A673 (cell line): ENCODE measurements around the gene CSNK1G2. TPM values are rescaled to one million over a fixed set of nuclear protein-coding genes. Genes with fewer than 3 reads are reported as not detected.

Experiments used
- BruUV-seq: library from RNA; stranded (reverse); fragments of 400-500 nt; replicated peaks from 2 replicates; lab custom pipeline; 2021; lab: Mats Ljungman, UMichigan
- CTCF ChIA-PET: fragments of 300-600 bp; sonication (Branson Sonifier 250); formaldehyde crosslinking; loops from one replicate; lab custom pipeline; 2022; ENCODE audit warnings: antibody characterized with exemption; lab: Charles Lee
- POLR2A ChIA-PET: fragments of 300-600 bp; sonication (Branson Sonifier 250); formaldehyde crosslinking; loops from one replicate; lab custom pipeline; 2022; ENCODE audit warnings: antibody characterized with exemption; ENCODE audit not compliant: low non-redundant PET; lab: Charles Lee
- DNase-seq: peaks from one replicate; pipeline ENCODE4 v3.0.0-alpha.2; 2015; ENCODE audit warnings: low spot score
- H3K27ac ChIP-seq: fragments of 200-600 bp; sonication (generic); 2 replicates; pipeline ENCODE4 v1.5.1; 2016; ENCODE audit warnings: mixed run types, low read depth, mild to moderate bottlenecking, mixed read lengths, antibody characterized with exemption, low read length; ENCODE audit not compliant: poor library complexity, severe bottlenecking
- H3K27me3 ChIP-seq: fragments of 200-600 bp; sonication (generic); replicated peaks from 2 replicates; pipeline ENCODE4 v1.6.1; 2017; ENCODE audit warnings: mixed run types, low read depth, mild to moderate bottlenecking, mixed read lengths, antibody characterized with exemption, low read length; ENCODE audit not compliant: insufficient read depth, poor library complexity
- H3K36me3 ChIP-seq: fragments of 200-600 bp; sonication (generic); 2 replicates; pipeline ENCODE4 v1.6.1; 2016; ENCODE audit warnings: mixed run types, mild to moderate bottlenecking, mixed read lengths, antibody characterized with exemption, low read length; ENCODE audit not compliant: insufficient read depth, poor library complexity, severe bottlenecking
- H3K4me1 ChIP-seq: fragments of 200-600 bp; sonication (generic); 2 replicates; pipeline ENCODE4 v1.6.1; 2017; ENCODE audit warnings: mixed run types, mild to moderate bottlenecking, mixed read lengths, antibody characterized with exemption, low read length; ENCODE audit not compliant: insufficient read depth, poor library complexity, severe bottlenecking
- H3K4me3 ChIP-seq: fragments of 200-600 bp; sonication (generic); 2 replicates; pipeline ENCODE4 v1.5.1; 2016; ENCODE audit warnings: low read depth, mixed run types, mild to moderate bottlenecking, mixed read lengths, low read length; ENCODE audit not compliant: poor library complexity, severe bottlenecking
- H3K9me3 ChIP-seq: fragments of 200-600 bp; sonication (generic); 2 replicates; pipeline ENCODE4 v1.6.1; 2016; ENCODE audit warnings: mixed run types, low read depth, mild to moderate bottlenecking, mixed read lengths, antibody characterized with exemption, low read length; ENCODE audit not compliant: poor library complexity, severe bottlenecking
- EZH2 ChIP-seq: fragments of 200-600 bp; sonication (generic); IDR thresholded peaks from 2 replicates; pipeline ENCODE4 v1.6.1; 2017; ENCODE audit warnings: borderline replicate concordance, low read depth, mild to moderate bottlenecking, mixed read lengths, antibody characterized with exemption, low read length; ENCODE audit not compliant: poor library complexity, severe bottlenecking
- intact Hi-C: fragments of 100-400 bp; cut with micrococcal nuclease; formaldehyde crosslinking; loops from one replicate; pipeline ENCODE4 v1.10.0; 2022; ENCODE audit not compliant: unreplicated experiment
- total RNA-seq: library from RNA; stranded (reverse); gene quantifications from 2 replicates; pipeline ENCODE4 v1.2.3, GENCODE V29; 2021
- TF ChIP-seq, protein P1 (sequence below): fragments of 300-800, 200-600 bp; sonication (generic); conservative IDR thresholded peaks from 2 replicates; pipeline ENCODE4 v1.5.1; 2017; ENCODE audit warnings: low read depth, mild to moderate bottlenecking, antibody characterized with exemption, low read length, moderate library complexity, mixed read lengths

Gene CSNK1G2
- total RNA-seq, 1 experiment from 2014 or later = 108 TPM

DNA sequence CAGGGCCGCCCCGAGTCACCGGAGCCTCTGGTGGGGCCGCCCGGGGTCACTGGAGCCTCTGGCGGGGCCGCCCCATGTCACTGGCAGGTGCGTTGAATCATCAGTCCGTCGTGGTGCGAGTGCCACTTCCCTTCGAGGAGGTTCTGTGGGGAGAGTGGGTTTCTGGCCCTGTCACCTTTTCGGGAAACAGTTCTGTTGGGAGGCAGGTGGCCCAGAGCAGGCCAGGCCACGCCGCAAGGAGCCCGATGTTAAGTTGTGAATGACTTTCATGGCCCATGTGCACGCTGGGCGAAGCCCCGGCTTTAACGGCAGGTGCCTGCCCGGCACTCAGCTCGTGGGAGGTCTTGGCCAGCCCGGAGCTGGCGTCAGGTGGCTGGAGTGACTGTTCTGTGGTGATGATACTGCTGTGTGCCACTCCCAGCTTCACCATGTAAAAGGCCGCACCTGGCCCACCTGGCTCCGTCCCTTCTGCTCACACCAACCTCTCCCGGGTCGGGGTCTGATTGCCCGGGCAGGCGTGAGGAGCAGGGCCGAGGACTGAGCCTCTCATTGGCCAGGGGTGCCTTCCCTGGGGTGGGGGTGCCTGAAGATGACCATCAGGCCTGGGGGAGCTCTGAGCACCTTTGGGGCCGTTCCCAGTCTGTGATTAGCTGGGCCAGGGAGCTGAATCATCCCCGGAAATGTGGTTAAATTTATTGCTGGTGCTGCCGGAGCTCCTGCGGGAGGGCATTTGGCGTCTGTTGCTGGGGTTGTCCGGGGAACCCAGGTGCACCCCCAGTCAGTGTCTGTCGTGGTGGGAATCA lies 29.2 kb downstream of the CSNK1G2 start:
- POLR2A ChIA-PET = no interaction called here
- intact Hi-C loops = no loop called here
- H3K4me3 ChIP-seq = no peak overlapping the region
- peaks cover 17% of the 10 kb centered on the region for H3K36me3 ChIP-seq
- H3K4me1 ChIP-seq = peaks cover 5% of the 10 kb centered on the region
- CTCF ChIA-PET = interaction anchor here (0.8 kb wide), 1 partner anchor 27 kb away, joined by 3 read pairs; no protein-coding TSS in a partner anchor
- TF ChIP-seq, protein P1, sequence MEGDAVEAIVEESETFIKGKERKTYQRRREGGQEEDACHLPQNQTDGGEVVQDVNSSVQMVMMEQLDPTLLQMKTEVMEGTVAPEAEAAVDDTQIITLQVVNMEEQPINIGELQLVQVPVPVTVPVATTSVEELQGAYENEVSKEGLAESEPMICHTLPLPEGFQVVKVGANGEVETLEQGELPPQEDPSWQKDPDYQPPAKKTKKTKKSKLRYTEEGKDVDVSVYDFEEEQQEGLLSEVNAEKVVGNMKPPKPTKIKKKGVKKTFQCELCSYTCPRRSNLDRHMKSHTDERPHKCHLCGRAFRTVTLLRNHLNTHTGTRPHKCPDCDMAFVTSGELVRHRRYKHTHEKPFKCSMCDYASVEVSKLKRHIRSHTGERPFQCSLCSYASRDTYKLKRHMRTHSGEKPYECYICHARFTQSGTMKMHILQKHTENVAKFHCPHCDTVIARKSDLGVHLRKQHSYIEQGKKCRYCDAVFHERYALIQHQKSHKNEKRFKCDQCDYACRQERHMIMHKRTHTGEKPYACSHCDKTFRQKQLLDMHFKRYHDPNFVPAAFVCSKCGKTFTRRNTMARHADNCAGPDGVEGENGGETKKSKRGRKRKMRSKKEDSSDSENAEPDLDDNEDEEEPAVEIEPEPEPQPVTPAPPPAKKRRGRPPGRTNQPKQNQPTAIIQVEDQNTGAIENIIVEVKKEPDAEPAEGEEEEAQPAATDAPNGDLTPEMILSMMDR = no peak
- no peak for TF ChIP-seq EZH2
- H3K27ac ChIP-seq = no peak overlapping the region
- BruUV-seq = no TSS peak
- no peaks in the 10 kb centered on the region for H3K27me3 ChIP-seq
- no peak for DNase-seq
- H3K9me3 ChIP-seq = no peaks in the 10 kb centered on the region

DNA sequence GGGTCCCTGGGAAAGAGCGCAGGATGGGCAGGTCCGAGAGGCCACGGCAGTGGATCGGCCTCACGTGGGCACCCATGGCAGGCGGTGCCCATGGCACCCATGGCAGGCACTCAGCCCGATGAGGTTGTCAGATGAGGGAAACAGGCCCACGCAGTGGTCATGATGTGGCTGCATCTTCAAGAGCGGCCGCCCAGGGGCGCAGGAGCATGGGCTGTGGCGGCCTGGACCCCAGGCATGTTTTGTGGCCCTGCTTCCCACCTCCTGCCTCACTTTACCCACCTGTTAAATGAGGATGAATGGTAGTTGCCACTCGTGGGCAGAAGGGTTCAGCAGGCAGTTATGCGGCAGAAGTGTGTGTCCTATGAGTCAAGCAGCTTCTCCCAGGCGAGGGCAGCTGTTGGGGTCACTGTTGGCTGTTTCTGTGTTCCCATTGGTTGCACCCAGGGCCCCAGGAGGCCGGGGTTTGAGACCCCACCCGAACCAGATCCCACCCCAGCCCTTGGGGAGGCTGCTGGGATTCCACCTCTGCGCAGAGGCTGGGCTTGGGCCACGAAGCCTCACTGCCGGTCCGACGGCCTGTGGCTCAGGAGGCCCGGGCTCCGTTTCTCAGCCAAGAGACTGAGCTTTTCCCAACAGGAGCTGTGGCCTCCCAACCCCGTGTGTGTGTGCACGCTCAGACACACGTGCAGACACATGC lies 30.0 kb downstream of the CSNK1G2 start:
- no peak overlapping the region for H3K4me3 ChIP-seq
- peaks cover 5% of the 10 kb centered on the region for H3K4me1 ChIP-seq
- no peak overlapping the region for H3K27ac ChIP-seq
- TF ChIP-seq, protein P1 = no peak
- no peak for TF ChIP-seq EZH2
- no peak for DNase-seq
- peaks cover 22% of the 10 kb centered on the region for H3K36me3 ChIP-seq
- CTCF ChIA-PET = no interaction called here
- intact Hi-C loops = no loop called here
- BruUV-seq = no TSS peak
- no peaks in the 10 kb centered on the region for H3K27me3 ChIP-seq
- H3K9me3 ChIP-seq = no peaks in the 10 kb centered on the region
- POLR2A ChIA-PET = no interaction called here

DNA sequence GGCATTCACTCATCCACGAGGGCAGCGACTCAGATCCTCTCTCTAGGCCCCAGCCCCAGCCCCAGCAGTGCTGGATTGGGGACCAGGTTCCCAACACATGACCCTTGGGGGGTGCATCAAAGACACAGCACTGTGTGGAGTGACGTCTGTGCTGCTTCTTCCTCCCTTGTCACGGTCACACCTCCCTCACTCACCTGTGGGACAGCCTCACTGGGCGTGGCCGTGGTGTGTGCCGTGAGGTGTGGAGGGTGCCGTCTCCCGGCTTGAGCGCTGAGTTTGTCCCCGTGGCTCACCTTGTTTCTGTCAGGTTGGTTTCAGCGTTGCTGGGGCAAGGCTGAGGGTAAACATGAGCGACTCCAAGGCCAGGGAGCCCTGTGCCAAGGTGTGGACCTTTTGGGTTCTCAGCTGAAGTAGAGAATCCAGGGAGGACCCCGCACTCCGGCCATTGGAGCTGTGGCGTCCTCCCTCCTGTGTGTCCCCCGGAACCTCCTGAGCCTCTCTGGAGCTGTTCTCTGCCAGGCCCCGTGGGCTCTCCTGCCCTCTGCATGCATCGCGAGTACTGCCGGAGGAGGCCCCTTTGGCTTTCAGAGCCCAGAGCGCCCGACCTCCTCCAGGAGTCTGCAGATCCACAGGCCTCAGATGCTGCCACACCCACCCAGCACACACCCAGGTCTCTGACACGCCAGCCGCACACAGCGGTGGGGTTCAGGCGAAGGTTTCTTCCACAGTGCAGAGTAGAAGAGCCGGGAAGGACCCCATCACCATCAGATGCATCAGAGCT lies 33.6 kb downstream of the CSNK1G2 start:
- no peaks in the 10 kb centered on the region for H3K27me3 ChIP-seq
- intact Hi-C loops = no loop called here
- H3K9me3 ChIP-seq = no peaks in the 10 kb centered on the region
- TF ChIP-seq, protein P1 = no peak
- TF ChIP-seq EZH2 = no peak
- no TSS peak for BruUV-seq
- ChIA-PET CTCF (no interaction called here), POLR2A (no interaction called here)
- H3K4me1 ChIP-seq = peaks cover 5% of the 10 kb centered on the region
- no peak overlapping the region for H3K4me3 ChIP-seq
- DNase-seq = no peak
- no peak overlapping the region for H3K27ac ChIP-seq
- peaks cover 35% of the 10 kb centered on the region for H3K36me3 ChIP-seq
